ENCODE data around the gene STON1. TPM values are rescaled to one million over a fixed set of nuclear protein-coding genes. Genes with fewer than 3 reads are reported as not detected.

STON1 gene
- total and polyA plus RNA-seq, 4 donors = 0.90 to 3.8 (median 1.2) TPM

- TF ChIP-seq ATF3 (IDR thresholded peaks at IDR 0.05) = no peak
Measured at GRCh38 chr2:48635786-48636185, 105.8 kb downstream of the STON1 start (continued).

GRCh38 chr2:48638261-48638660 lies 108.3 kb downstream of the STON1 start:
- no peak overlapping the region for H3K9ac ChIP-seq (ENCODE audit: low read depth in 1 of 2, low read length in 2 of 2)
- H3K9me3 ChIP-seq (ENCODE audit: control insufficient read depth in 4 of 4, low read length in 3 of 4) = peaks cover 0 to 4% (median 0%) of the 10 kb centered on the region in 4 donors
- 41% methylated on average over 1 of the region's 1 CpG for WGBS
- H3K4me3 ChIP-seq (ENCODE audit: low read depth in 1 of 3, low read length in 3 of 3) = no peak overlapping the region
- DNase-seq (ENCODE audit: low spot score) = no peak
- no peaks in the 10 kb centered on the region for H3K36me3 ChIP-seq (ENCODE audit: control insufficient read depth in 4 of 4, insufficient read depth in 3 of 4, low read depth in 1 of 4, low read length in 3 of 4)
- no peak for TF ChIP-seq YY1 (IDR thresholded peaks at IDR 0.05)
- TF ChIP-seq MAX (IDR thresholded peaks at IDR 0.05) = no peak
- TF ChIP-seq SP1 (IDR thresholded peaks at IDR 0.05) = no peak
- no peak for TF ChIP-seq RXRA (IDR thresholded peaks at IDR 0.05)
- no peak for TF ChIP-seq REST (IDR thresholded peaks at IDR 0.05)
- TF ChIP-seq ZBTB33 (IDR thresholded peaks at IDR 0.05) = no peak
- no peak for TF ChIP-seq CTCF (IDR thresholded peaks at IDR 0.05; ENCODE audit: low read depth, low read length, missing input control)
- no peak for TF ChIP-seq HNF4A (conservative IDR thresholded peaks at IDR 0.05)
- no peak for TF ChIP-seq ATF3 (IDR thresholded peaks at IDR 0.05)
- H3K4me1 ChIP-seq (ENCODE audit: control insufficient read depth in 4 of 4, insufficient read depth in 4 of 4, low read length in 3 of 4) = no peaks in the 10 kb centered on the region
- no peak overlapping the region for H3K27ac ChIP-seq (ENCODE audit: low read depth in 1 of 2, low read length in 2 of 2)
- peaks cover 0 to 2% (median 0%) of the 10 kb centered on the region in 4 donors for H3K27me3 ChIP-seq (ENCODE audit: control insufficient read depth in 4 of 4, insufficient read depth in 4 of 4, low read length in 3 of 4)

Small RNA genes lying within 50 kb of the gene (small RNA-seq; reads per million reads assigned to genes)
- gene RNU6-282P (not detected), gene TPT1P11 (not detected)

Other genes starting within 250 kb of the STON1 start
- 10 to 100 TPM; 23.8 to 27.5 TPM for gene FOXN2, start 215.5 kb upstream of the STON1 start, total RNA-seq
- 10 to 100 TPM in 1 of 2 donors, 1 to 10 TPM in 1; 6.4 to 18.6 TPM for gene FOXN2, start 215.5 kb upstream of the STON1 start, polyA plus RNA-seq
- gene PPP1R21, start 89.4 kb upstream of the STON1 start, total RNA-seq = 10 to 100 TPM; 17.2 to 26.1 TPM
- gene PPP1R21, start 89.4 kb upstream of the STON1 start, polyA plus RNA-seq = 10 to 100 TPM in 1 of 2 donors, 1 to 10 TPM in 1; 5.0 to 13.5 TPM
- under 1 TPM in 1 of 2 donors, not detected in 1; 0.67 TPM for gene GTF2A1L, start 87.7 kb downstream of the STON1 start, total RNA-seq
- gene GTF2A1L, start 87.7 kb downstream of the STON1 start, polyA plus RNA-seq = under 1 TPM in 1 of 2 donors, not detected in 1; 0.02 TPM
- not detected for gene LHCGR, start 225.6 kb downstream of the STON1 start, total RNA-seq
- not detected for gene LHCGR, start 225.6 kb downstream of the STON1 start, polyA plus RNA-seq